Measurements from ENCODE around the gene KRABD2.

The KRABD2 gene

DNA sequence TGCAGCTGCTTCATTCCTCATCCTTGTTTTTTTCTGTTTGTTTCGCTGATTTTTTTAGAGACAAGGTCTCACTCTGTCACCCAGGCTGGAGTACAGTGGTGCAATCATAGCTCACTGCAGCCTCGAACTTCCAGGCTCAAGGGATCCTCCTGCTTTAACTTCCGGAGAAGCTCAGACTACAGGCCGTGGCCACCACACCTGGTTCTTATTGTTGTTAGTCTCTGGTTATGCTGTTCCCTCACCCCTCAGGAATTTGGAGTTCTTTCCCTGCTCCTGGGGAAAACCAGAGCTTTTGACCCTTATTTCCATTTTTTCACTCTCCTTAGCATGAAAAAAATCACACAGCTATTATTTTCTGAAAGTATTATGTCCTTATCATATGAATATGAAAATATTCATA is 35.0 kb downstream of the KRABD2 start:
- H4K20me1 ChIP-seq (ENCODE audit: insufficient read depth, low read length): no peaks in the 10 kb centered on the region
- no peaks in the 10 kb centered on the region for H3K36me3 Mint-ChIP-seq
- H3K27me3 Mint-ChIP-seq (ENCODE audit: low read depth in 3 of 3): peaks cover 15 to 22% (median 22%) of the 10 kb centered on the region in 3 donors
- no peak overlapping the region for H2AFZ ChIP-seq (ENCODE audit: insufficient read depth, low read depth, low read length, poor library complexity, severe bottlenecking)
- H3K36me3 ChIP-seq (replicated peaks in 1 of 2; ENCODE audit: control insufficient read depth in 1 of 2, insufficient read depth in 2 of 2, low read length in 2 of 2): no peaks in the 10 kb centered on the region
- H3K9ac ChIP-seq (ENCODE audit: insufficient read depth, low read length, poor library complexity, severe bottlenecking): no peak overlapping the region
- intact Hi-C loops (cut with micrococcal nuclease): no loop called here
- no peak for TF ChIP-seq CTCF (IDR thresholded peaks at IDR 0.05)
- H3K4me1 Mint-ChIP-seq: peaks cover 12% of the 10 kb centered on the region
- no peak overlapping the region for H3K27ac Mint-ChIP-seq
- 100% methylated on average over 1 of the region's 4 CpGs for WGBS (ENCODE audit: insufficient coverage)
- no peaks in the 10 kb centered on the region for H3K9me3 ChIP-seq (replicated peaks in 1 of 2; ENCODE audit: control insufficient read depth in 1 of 2, insufficient read depth in 1 of 2, low read length in 2 of 2)
- H3K4me3 ChIP-seq (replicated peaks in 1 of 3; ENCODE audit: low read depth in 2 of 3, low read length in 3 of 3): no peak overlapping the region
- no peak for DNase-seq
- H3K9me3 Mint-ChIP-seq: peaks cover 0 to 3% (median 0%) of the 10 kb centered on the region in 7 donors
- H3K27ac ChIP-seq (ENCODE audit: low read depth in 1 of 2, low read length in 2 of 2): no peak overlapping the region
- no peaks in the 10 kb centered on the region for H3K79me2 ChIP-seq (ENCODE audit: insufficient read depth, low read length)
- H3K4me3 Mint-ChIP-seq: no peak overlapping the region
- H3K27me3 ChIP-seq (ENCODE audit: control insufficient read depth in 2 of 2, insufficient read depth in 2 of 2, low read length in 2 of 2): peaks cover 0 to 17% of the 10 kb centered on the region in 2 donors
- H3K4me1 ChIP-seq (ENCODE audit: control insufficient read depth in 1 of 2, insufficient read depth in 2 of 2, low read length in 2 of 2): peaks cover 13 to 20% of the 10 kb centered on the region in 2 donors
- no peak overlapping the region for H3K4me2 ChIP-seq (replicated peaks; ENCODE audit: extremely low read depth, low read length, poor library complexity, severe bottlenecking)

DNA sequence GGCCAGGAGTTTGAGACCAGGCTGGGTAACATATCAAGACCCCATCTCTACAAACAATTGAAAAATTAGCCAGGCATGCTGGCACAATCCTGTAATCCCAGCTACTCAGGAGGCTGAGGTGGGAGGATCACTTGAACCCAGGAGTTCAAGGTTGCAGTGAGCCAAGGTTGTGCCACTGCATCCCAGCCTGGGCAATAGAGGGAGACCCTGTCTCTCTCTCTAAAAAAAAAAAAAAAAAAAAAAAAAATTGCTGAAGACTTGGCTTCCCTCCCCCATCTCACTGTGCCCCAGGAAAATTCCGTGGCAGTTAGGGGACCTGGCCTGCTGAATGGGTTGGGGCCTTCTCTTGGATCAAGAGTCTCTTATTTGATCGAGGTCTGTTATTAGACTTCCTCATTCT is 37.0 kb downstream of the KRABD2 start, which contains the start of gene ODF4:
Gene ODF4 (plus strand): TSS at position 301 of the 400 bp plus-strand sequence. CDS start 212 bp downstream, outside the sequence.
- peaks cover 6 to 11% (median 8%) of the 10 kb centered on the region in 3 donors for H3K27me3 Mint-ChIP-seq (ENCODE audit: low read depth in 3 of 3)
- H3K27ac ChIP-seq (ENCODE audit: low read depth in 1 of 2, low read length in 2 of 2): no peak within 1 kb of the TSS
- H3K9ac ChIP-seq (ENCODE audit: insufficient read depth, low read length, poor library complexity, severe bottlenecking): no peak within 1 kb of the TSS
- H3K4me1 ChIP-seq (ENCODE audit: control insufficient read depth in 1 of 2, insufficient read depth in 2 of 2, low read length in 2 of 2): peaks cover 13 to 20% of the 10 kb centered on the region in 2 donors
- H4K20me1 ChIP-seq (ENCODE audit: insufficient read depth, low read length): no peaks in the 10 kb centered on the region
- no peak for DNase-seq
- H3K4me3 Mint-ChIP-seq: peak within 1 kb of the TSS in 1 of 2 donors; percentile 82
- no peak for TF ChIP-seq CTCF (IDR thresholded peaks at IDR 0.05)
- no peaks in the 10 kb centered on the region for H3K36me3 ChIP-seq (replicated peaks in 1 of 2; ENCODE audit: control insufficient read depth in 1 of 2, insufficient read depth in 2 of 2, low read length in 2 of 2)
- peaks cover 12% of the 10 kb centered on the region for H3K4me1 Mint-ChIP-seq
- peak within 1 kb of the TSS; percentile 73 for H3K4me2 ChIP-seq (replicated peaks; ENCODE audit: extremely low read depth, low read length, poor library complexity, severe bottlenecking)
- H3K9me3 Mint-ChIP-seq: no peaks in the 10 kb centered on the region
- H3K27me3 ChIP-seq (ENCODE audit: control insufficient read depth in 2 of 2, insufficient read depth in 2 of 2, low read length in 2 of 2): no peaks in the 10 kb centered on the region
- no peaks in the 10 kb centered on the region for H3K79me2 ChIP-seq (ENCODE audit: insufficient read depth, low read length)
- H3K9me3 ChIP-seq (replicated peaks in 1 of 2; ENCODE audit: control insufficient read depth in 1 of 2, insufficient read depth in 1 of 2, low read length in 2 of 2): no peaks in the 10 kb centered on the region
- H2AFZ ChIP-seq (ENCODE audit: insufficient read depth, low read depth, low read length, poor library complexity, severe bottlenecking): peak within 1 kb of the TSS; percentile 71
- no peaks in the 10 kb centered on the region for H3K36me3 Mint-ChIP-seq
- intact Hi-C loops (cut with micrococcal nuclease): no loop called here
- H3K27ac Mint-ChIP-seq: peak within 1 kb of the TSS in 5 of 7 donors; percentile 13 to 78 (median 64)
- H3K4me3 ChIP-seq (replicated peaks in 1 of 3; ENCODE audit: low read depth in 2 of 3, low read length in 3 of 3): no peak within 1 kb of the TSS
- WGBS (ENCODE audit: insufficient coverage): no CpG with 5 or more reads among the region's 2 CpGs
